GM23338 (cell line): ENCODE measurements around the gene SNCA. TPM values are rescaled to one million over a fixed set of nuclear protein-coding genes. Genes with fewer than 3 reads are reported as not detected.

ENCODE experiments used
- ATAC-seq: fragments of 200-7000 bp; cut with Tn5 transposase; 3 replicates; pipeline ENCODE4 v1.9.1; 2020
- DNase-seq: peaks from one replicate; pipeline ENCODE4 v3.0.0-alpha.2; 2015; ENCODE audit warnings: low spot score
- H2AFZ ChIP-seq: fragments of 200-600 bp; sonication (generic); 2 replicates; pipeline ENCODE4 v1.8.0; 2016; ENCODE audit warnings: antibody characterized with exemption, mild to moderate bottlenecking, moderate library complexity
- H3F3A ChIP-seq: fragments of 200-600 bp; sonication (generic); replicated peaks from 2 replicates; pipeline ENCODE4 v1.8.0; 2017; ENCODE audit warnings: antibody characterized with exemption, mixed run types, low read depth
- H3K27ac ChIP-seq: fragments of 200-600 bp; sonication (generic); 2 replicates; pipeline ENCODE4 v1.6.1; 2016; ENCODE audit warnings: low read depth
- H3K27me3 ChIP-seq: fragments of 200-600 bp; sonication (generic); 2 replicates; pipeline ENCODE4 v1.8.0; 2016; ENCODE audit warnings: mild to moderate bottlenecking, mixed run types, moderate library complexity; ENCODE audit not compliant: insufficient read depth
- H3K36me3 ChIP-seq: fragments of 200-600 bp; sonication (generic); 2 replicates; pipeline ENCODE4 v1.8.0; 2016; ENCODE audit warnings: mild to moderate bottlenecking; ENCODE audit not compliant: insufficient read depth
- H3K4me1 ChIP-seq: fragments of 200-600 bp; sonication (generic); 2 replicates; pipeline ENCODE4 v1.8.0; 2016; ENCODE audit warnings: mild to moderate bottlenecking, moderate library complexity; ENCODE audit not compliant: insufficient read depth
- H3K4me2 ChIP-seq: fragments of 200-600 bp; sonication (generic); 2 replicates; pipeline ENCODE4 v1.7.1; 2017; ENCODE audit warnings: mixed run types
- H3K4me3 ChIP-seq: fragments of 200-600 bp; sonication (generic); 2 replicates; pipeline ENCODE4 v1.6.1; 2016; ENCODE audit warnings: mixed run types
- H3K79me2 ChIP-seq: fragments of 200-600 bp; sonication (generic); replicated peaks from 2 replicates; pipeline ENCODE4 v1.8.0; 2017; ENCODE audit warnings: mild to moderate bottlenecking; ENCODE audit not compliant: insufficient read depth
- H3K9me2 ChIP-seq: fragments of 200-600 bp; sonication (generic); 2 replicates; pipeline ENCODE4 v1.8.0; 2017; ENCODE audit not compliant: insufficient read depth
- H4K20me1 ChIP-seq: fragments of 200-600 bp; sonication (generic); replicated peaks from 2 replicates; pipeline ENCODE4 v1.8.0; 2017; ENCODE audit warnings: mild to moderate bottlenecking; ENCODE audit not compliant: insufficient read depth
- H3K27ac Mint-ChIP-seq: 2 replicates; pipeline ENCODE4 v1.8.0; 2020; ENCODE audit warnings: inconsistent platforms, mild to moderate bottlenecking, moderate library complexity, mixed read lengths
- H3K27me3 Mint-ChIP-seq: 3 replicates; pipeline ENCODE4 v1.8.0; 2022; ENCODE audit warnings: low read depth, mild to moderate bottlenecking, moderate library complexity, mixed read lengths, inconsistent platforms; ENCODE audit not compliant: insufficient read depth, poor library complexity
- H3K36me3 Mint-ChIP-seq: 3 replicates; pipeline ENCODE4 v1.8.0; 2021; ENCODE audit warnings: low read depth, mild to moderate bottlenecking, inconsistent platforms, moderate library complexity, mixed read lengths
- H3K4me1 Mint-ChIP-seq: 3 replicates; pipeline ENCODE4 v1.8.0; 2020; ENCODE audit warnings: mild to moderate bottlenecking, inconsistent platforms, mixed read lengths
- H3K4me3 Mint-ChIP-seq: 3 replicates; pipeline ENCODE4 v1.8.0; 2021; ENCODE audit warnings: moderate library complexity, mild to moderate bottlenecking, inconsistent platforms, mixed read lengths
- H3K9me3 Mint-ChIP-seq: 3 replicates; pipeline ENCODE4 v1.8.0; 2020; ENCODE audit warnings: moderate library complexity, mild to moderate bottlenecking, inconsistent platforms, mixed read lengths
- CTCF ChIP-seq, 2 experiments: fragments of 200-600 bp in 1 of 2; sonication (generic) in 1 of 2; conservative IDR thresholded peaks; 2 replicates each; pipeline versions ENCODE4 v1.5.1 to v1.6.1; 2016 to 2017; ENCODE audit warnings: antibody characterized with exemption in 2 of 2, low read depth in 2 of 2, mild to moderate bottlenecking in 2 of 2, moderate library complexity in 1 of 2
- ETS1 ChIP-seq: IDR thresholded peaks from 2 replicates; pipeline ENCODE4 v1.6.1; 2016; ENCODE audit warnings: antibody characterized with exemption
- EZH2phosphoT487 ChIP-seq: fragments of 200-600 bp; sonication (generic); IDR thresholded peaks from one replicate; pipeline ENCODE4 v1.8.1; 2018; ENCODE audit warnings: antibody characterized with exemption; ENCODE audit not compliant: unreplicated experiment
- NANOG ChIP-seq: IDR thresholded peaks from 2 replicates; pipeline ENCODE4 v1.6.1; 2016; ENCODE audit warnings: antibody characterized with exemption, borderline replicate concordance
- POLR2AphosphoS5 ChIP-seq: IDR thresholded peaks from 2 replicates; pipeline ENCODE4 v1.6.1; 2016; ENCODE audit warnings: antibody characterized with exemption, low read depth
- REST ChIP-seq: IDR thresholded peaks from one replicate; pipeline ENCODE4 v1.6.1; 2018; ENCODE audit warnings: antibody characterized with exemption; ENCODE audit not compliant: unreplicated experiment
- STAT1 ChIP-seq: IDR thresholded peaks from one replicate; pipeline ENCODE4 v1.6.1; 2016; ENCODE audit warnings: antibody characterized with exemption; ENCODE audit not compliant: unreplicated experiment
- ZNF114 ChIP-seq: fragments of 250-450 bp; sonication (Bioruptor Pico); IDR thresholded peaks from 2 replicates; pipeline ENCODE4 v1.5.0; 2020; ENCODE audit warnings: mild to moderate bottlenecking, moderate library complexity
- ZNF331 ChIP-seq: fragments of 250-450 bp; sonication (Bioruptor Pico); IDR thresholded peaks from 2 replicates; pipeline ENCODE4 v1.5.0; 2020; ENCODE audit warnings: low read depth, mild to moderate bottlenecking, moderate library complexity
- ZNF462 ChIP-seq: fragments of 250-450 bp; sonication (Bioruptor Pico); IDR thresholded peaks from 2 replicates; pipeline ENCODE4 v1.5.0; 2020; ENCODE audit warnings: mild to moderate bottlenecking, moderate library complexity
- polyA plus RNA-seq: library from polyadenylated mRNA; unstranded; fragments of >200 nt; fragmentation: Nextera tagmentation; extraction: Ambion mirVana; gene quantifications from 2 replicates; pipeline ENCODE4 v1.2.1, GENCODE V29; 2016
- total RNA-seq: library from RNA; depleted of rRNA; stranded (reverse); fragments of >200 nt; shearing (Covaris generic); gene quantifications from 2 replicates; pipeline ENCODE4 v1.2.3, GENCODE V29; 2014

SNCA gene
- total and polyA plus RNA-seq, 2 experiments from 2014 or later: 15.6 to 31.1 TPM

GRCh38 chr4:89737888-89738287, 99.1 kb downstream of the SNCA start:
- no peak overlapping the region for H2AFZ ChIP-seq
- no peaks in the 10 kb centered on the region for H3K36me3 Mint-ChIP-seq
- H4K20me1 ChIP-seq: no peaks in the 10 kb centered on the region
- H3F3A ChIP-seq: no peaks in the 10 kb centered on the region
- H3K27me3 ChIP-seq: no peaks in the 10 kb centered on the region
- no peaks in the 10 kb centered on the region for H3K9me3 Mint-ChIP-seq
- no peaks in the 10 kb centered on the region for H3K9me2 ChIP-seq
- H3K36me3 ChIP-seq: no peaks in the 10 kb centered on the region
- no peaks in the 10 kb centered on the region for H3K4me1 ChIP-seq
- no peak for ATAC-seq
- DNase-seq: no peak
- H3K4me3 Mint-ChIP-seq: no peak overlapping the region
- H3K4me1 Mint-ChIP-seq: no peaks in the 10 kb centered on the region
- no peak overlapping the region for H3K27ac ChIP-seq
- TF ChIP-seq POLR2AphosphoS5 (no peak), ZNF114 (CRISPR knock-in tag) (no peak)
- no peak overlapping the region for H3K27ac Mint-ChIP-seq
- H3K4me3 ChIP-seq: no peak overlapping the region
- H3K27me3 Mint-ChIP-seq: no peaks in the 10 kb centered on the region
- H3K79me2 ChIP-seq: no peaks in the 10 kb centered on the region
- H3K4me2 ChIP-seq: no peak overlapping the region

- Mint-ChIP-seq H3K27me3 (no peaks in the 10 kb centered on the region), H3K36me3 (no peaks in the 10 kb centered on the region)
- TF ChIP-seq STAT1: no peak
- TF ChIP-seq EZH2phosphoT487: no peak
- TF ChIP-seq NANOG: no peak
- no peak for TF ChIP-seq ZNF462 (CRISPR knock-in tag)
- no peak for TF ChIP-seq CTCF (conservative IDR thresholded peaks at IDR 0.05; ENCODE audit: low read depth in 2 of 2)
- TF ChIP-seq POLR2AphosphoS5: no peak
- TF ChIP-seq ETS1: no peak
- no peak for TF ChIP-seq ZNF331 (CRISPR knock-in tag)
- no peak for TF ChIP-seq REST
Measured at GRCh38 chr4:89733946-89734345, 103.0 kb downstream of the SNCA start.

More at GRCh38 chr4:89733946-89734345, 103.0 kb downstream of the SNCA start:
- no peaks in the 10 kb centered on the region for H3K27me3 ChIP-seq
- Mint-ChIP-seq H3K9me3 (no peaks in the 10 kb centered on the region), H3K4me3 (no peak overlapping the region), H3K4me1 (peaks cover 2% of the 10 kb centered on the region; the same call in 1 of the 3 replicates), H3K27ac (no peak overlapping the region)
- H3K4me2 ChIP-seq: no peak overlapping the region
- H3K4me1 ChIP-seq: no peaks in the 10 kb centered on the region
- no peak overlapping the region for H2AFZ ChIP-seq
- H3K79me2 ChIP-seq: no peaks in the 10 kb centered on the region
- ATAC-seq (no peak), DNase-seq (no peak)
- H3F3A ChIP-seq: no peaks in the 10 kb centered on the region
- H3K36me3 ChIP-seq: no peaks in the 10 kb centered on the region
- no peaks in the 10 kb centered on the region for H3K9me2 ChIP-seq
- H4K20me1 ChIP-seq: no peaks in the 10 kb centered on the region
- no peak overlapping the region for H3K4me3 ChIP-seq
- no peak overlapping the region for H3K27ac ChIP-seq
